HCT116 (cell line): ENCODE data around the gene CYTL1. TPM values are rescaled to one million over a fixed set of nuclear protein-coding genes. Genes with fewer than 3 reads are reported as not detected.

Experiments
- ATAC-seq: fragments of 200-7000 bp; cut with Tn5 transposase; 2 replicates; pipeline ENCODE4 v1.9.1; 2020; ENCODE audit warnings: mild to moderate bottlenecking, moderate library complexity
- BruUV-seq: library from RNA; stranded (reverse); fragments of 400-500 nt; replicated peaks from 2 replicates; lab custom pipeline; 2021; lab: Mats Ljungman, UMichigan
- CTCF ChIA-PET: fragments of 300-600 bp; sonication (Branson Sonifier 250); formaldehyde crosslinking; loops from one replicate; lab custom pipeline; 2021; ENCODE audit warnings: antibody characterized with exemption; lab: Charles Lee
- POLR2A ChIA-PET: fragments of 300-600, 350-600 bp; sonication (Branson Sonifier 250); formaldehyde crosslinking; loops from one replicate; lab custom pipeline; 2021; ENCODE audit warnings: antibody characterized with exemption; lab: Charles Lee
- RAD21 ChIA-PET, 2 experiments: fragments of 300-600 bp; sonication (Branson Sonifier 250); formaldehyde crosslinking; loops; one replicate each; lab custom pipeline; 2023; ENCODE audit warnings: low total read pairs in 2 of 2; ENCODE audit not compliant: uncharacterized antibody in 2 of 2, unreplicated experiment in 2 of 2, low non-redundant PET in 1 of 2; lab: Charles Lee
- DNase-seq: peaks from one replicate; pipeline ENCODE4 v3.0.0-alpha.2; 2010; ENCODE audit warnings: low read depth, low spot score
- H2AFZ ChIP-seq: fragments of 200-600 bp; shearing (Covaris generic), sonication (generic); 2 replicates; pipeline ENCODE4 v1.6.1; 2017; ENCODE audit warnings: low read depth, mixed run types, mixed read lengths, antibody characterized with exemption, low read length; ENCODE audit not compliant: poor library complexity, severe bottlenecking
- H3K27ac ChIP-seq: 2 replicates; pipeline ENCODE4 v1.5.1; 2012; ENCODE audit warnings: low read depth, low read length
- H3K27me3 ChIP-seq: fragments of 200-600 bp; sonication (generic); 2 replicates; pipeline ENCODE4 v1.6.1; 2016; ENCODE audit warnings: mixed run types, low read length, mixed read lengths; ENCODE audit not compliant: insufficient read depth
- H3K36me3 ChIP-seq, 2 experiments: fragments of 200-500 bp in 1 of 2; fragments of 200-600 bp in 1 of 2; sonication (Bioruptor generic) in 1 of 2; sonication (generic) in 1 of 2; 2 replicates each; pipeline versions ENCODE4 v1.5.1 to v1.6.1; 2014 to 2016; ENCODE audit warnings: low read length in 2 of 2, inconsistent platforms in 1 of 2, mixed read lengths in 1 of 2, mixed run types in 1 of 2; ENCODE audit not compliant: insufficient read depth in 2 of 2, control insufficient read depth in 1 of 2
- H3K4me1 ChIP-seq, 2 experiments: fragments of 200-600 bp in 1 of 2; sonication (generic) in 1 of 2; 2 replicates each; pipeline versions ENCODE4 v1.5.1 to v1.6.1; 2012 to 2017; ENCODE audit warnings: low read length in 2 of 2, inconsistent platforms in 1 of 2, mild to moderate bottlenecking in 1 of 2, mixed read lengths in 1 of 2, mixed run types in 1 of 2, moderate library complexity in 1 of 2; ENCODE audit not compliant: insufficient read depth in 2 of 2, control insufficient read depth in 1 of 2
- H3K4me2 ChIP-seq: fragments of 200-600 bp; sonication (generic); 2 replicates; pipeline ENCODE4 v1.6.1; 2017; ENCODE audit warnings: mixed run types, low read length, mixed read lengths
- H3K4me3 ChIP-seq, 2 experiments: fragments of 200-600 bp in 1 of 2; sonication (generic) in 1 of 2; replicated peaks in 1 of 2; 2 replicates each; pipeline ENCODE4 v1.5.1; 2011 to 2016; ENCODE audit warnings: low read length in 2 of 2, control low read depth in 1 of 2, low read depth in 1 of 2, mild to moderate bottlenecking in 1 of 2, mixed read lengths in 1 of 2, mixed run types in 1 of 2
- H3K79me2 ChIP-seq: fragments of 200-600 bp; sonication (generic); 2 replicates; pipeline ENCODE4 v1.6.1; 2017; ENCODE audit warnings: mild to moderate bottlenecking, mixed run types, low read length, moderate library complexity, mixed read lengths; ENCODE audit not compliant: insufficient read depth
- H3K9ac ChIP-seq: fragments of 200-600 bp; sonication (generic); 2 replicates; pipeline ENCODE4 v1.6.1; 2016; ENCODE audit warnings: low read length, mixed read lengths
- H3K9me2 ChIP-seq: fragments of 200-600 bp; sonication (generic), shearing (Covaris generic); 2 replicates; pipeline ENCODE4 v1.6.1; 2017; ENCODE audit warnings: mixed run types, mild to moderate bottlenecking, moderate library complexity; ENCODE audit not compliant: insufficient read depth
- H3K9me3 ChIP-seq, 2 experiments: fragments of 200-500 bp in 1 of 2; fragments of 200-600 bp in 1 of 2; sonication (Bioruptor generic) in 1 of 2; sonication (generic) in 1 of 2; 2 replicates each; pipeline ENCODE4 v1.6.1; 2014 to 2017; ENCODE audit warnings: low read length in 2 of 2, mixed read lengths in 2 of 2, inconsistent platforms in 1 of 2, low read depth in 1 of 2, mild to moderate bottlenecking in 1 of 2, mixed run types in 1 of 2, moderate library complexity in 1 of 2; ENCODE audit not compliant: control insufficient read depth in 1 of 2, insufficient read depth in 1 of 2
- H4K20me1 ChIP-seq: fragments of 200-600 bp; sonication (generic), shearing (Covaris generic); 2 replicates; pipeline ENCODE4 v1.6.1; 2017; ENCODE audit warnings: mixed run types, mild to moderate bottlenecking, moderate library complexity; ENCODE audit not compliant: insufficient read depth
- SP1 ChIP-seq: IDR thresholded peaks from 2 replicates; pipeline ENCODE4 v1.6.1; 2012; ENCODE audit warnings: low read depth
- SRF ChIP-seq: IDR thresholded peaks from 2 replicates; pipeline ENCODE4 v1.6.1; 2012; ENCODE audit warnings: low read depth
- ZNF274 ChIP-seq: fragments of 200-500 bp; sonication (Bioruptor generic); IDR thresholded peaks from 2 replicates; pipeline ENCODE4 v1.6.1; 2014; ENCODE audit warnings: mild to moderate bottlenecking, low read depth, low read length, inconsistent platforms
- intact Hi-C: fragments of 100-400 bp; cut with micrococcal nuclease; formaldehyde crosslinking; loops from 2 replicates; pipeline ENCODE4 v1.10.0; 2022
- total RNA-seq: library from RNA; stranded (reverse); gene quantifications from one replicate; pipeline ENCODE4 v1.2.1, GENCODE V29; 2021; ENCODE audit not compliant: unreplicated experiment
- TF ChIP-seq, protein P1 (sequence below): IDR thresholded peaks from 2 replicates; pipeline ENCODE4 v1.6.1; 2012

CYTL1 gene
- total RNA-seq, 1 experiment from 2014 or later: not detected

DNA sequence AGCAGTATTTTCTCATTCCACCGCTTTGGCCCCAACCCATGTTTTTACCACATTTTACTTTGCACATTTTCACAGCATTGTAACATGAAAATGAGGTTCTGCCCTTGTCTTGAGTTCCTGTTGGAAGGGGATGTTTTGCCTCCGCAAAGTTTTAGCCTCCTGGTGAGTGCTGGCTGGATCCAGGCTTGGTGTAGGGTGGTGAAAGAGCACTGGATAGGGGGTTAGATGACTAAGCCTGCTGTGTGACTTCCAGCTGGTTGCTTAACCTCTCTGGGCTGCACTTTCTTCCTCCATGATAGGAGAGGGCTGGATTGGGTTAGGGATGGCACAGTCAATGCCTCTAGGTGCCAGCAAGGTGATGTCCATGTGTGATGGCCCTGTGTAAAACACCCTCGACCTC lies 28.9 kb downstream of the CYTL1 start (continued):
- TF ChIP-seq, protein P1, sequence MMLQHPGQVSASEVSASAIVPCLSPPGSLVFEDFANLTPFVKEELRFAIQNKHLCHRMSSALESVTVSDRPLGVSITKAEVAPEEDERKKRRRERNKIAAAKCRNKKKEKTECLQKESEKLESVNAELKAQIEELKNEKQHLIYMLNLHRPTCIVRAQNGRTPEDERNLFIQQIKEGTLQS: no peak

DNA sequence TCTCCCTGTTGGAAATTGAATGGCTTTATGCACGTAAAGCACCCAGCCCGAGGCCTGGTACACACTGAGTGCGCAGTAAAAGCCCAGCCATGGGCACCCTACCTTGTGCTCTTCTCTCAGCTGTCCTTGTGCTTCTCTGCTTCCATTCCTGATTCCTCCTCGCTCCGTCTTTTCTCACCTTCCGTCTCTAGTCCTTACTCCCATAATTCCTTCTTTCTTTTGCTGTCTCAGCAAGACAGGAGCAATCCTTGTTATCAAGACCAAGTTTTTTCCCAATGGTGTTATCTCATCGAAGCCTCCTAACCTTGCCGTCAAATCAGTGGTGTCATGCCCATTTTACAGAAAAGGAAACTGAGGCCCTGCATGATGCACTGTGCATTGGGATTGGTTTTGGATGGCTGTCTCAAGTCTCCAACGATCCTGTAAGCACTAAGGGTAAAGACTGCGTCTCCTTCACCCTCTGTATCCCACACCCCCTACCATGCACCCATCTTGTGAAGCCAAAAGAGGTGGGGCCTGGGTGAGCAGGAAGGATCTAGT lies 30.1 kb downstream of the CYTL1 start:
- ATAC-seq: no peak
- Histone ChIP-seq H3K4me3 (no peak overlapping the region), H3K27ac (no peak overlapping the region), H3K36me3 (no peaks in the 10 kb centered on the region), H3K9me2 (no peaks in the 10 kb centered on the region), H3K4me2 (no peak overlapping the region), H3K9me3 (no peaks in the 10 kb centered on the region)
- POLR2A ChIA-PET: no interaction called here
- BruUV-seq: no TSS peak
- no peak for TF ChIP-seq SRF
- 0 out of 2 replicates have a peak, but pooled peaks have one; percentile 14 for TF ChIP-seq SP1
- TF ChIP-seq, all 23 proteins: peak for 1
- no peaks in the 10 kb centered on the region for H4K20me1 ChIP-seq
- peaks cover 9 to 19% of the 10 kb centered on the region in 2 experiments; a peak in 3 of 4 replicates for H3K4me1 ChIP-seq
- no peak overlapping the region for H3K9ac ChIP-seq
- H3K27me3 ChIP-seq: no peaks in the 10 kb centered on the region
- DNase-seq: no peak
- RAD21 ChIA-PET: no interaction called here
- H3K79me2 ChIP-seq: no peaks in the 10 kb centered on the region
- intact Hi-C loops: no loop called here
- CTCF ChIA-PET: no interaction called here
- H2AFZ ChIP-seq: no peak overlapping the region

DNA sequence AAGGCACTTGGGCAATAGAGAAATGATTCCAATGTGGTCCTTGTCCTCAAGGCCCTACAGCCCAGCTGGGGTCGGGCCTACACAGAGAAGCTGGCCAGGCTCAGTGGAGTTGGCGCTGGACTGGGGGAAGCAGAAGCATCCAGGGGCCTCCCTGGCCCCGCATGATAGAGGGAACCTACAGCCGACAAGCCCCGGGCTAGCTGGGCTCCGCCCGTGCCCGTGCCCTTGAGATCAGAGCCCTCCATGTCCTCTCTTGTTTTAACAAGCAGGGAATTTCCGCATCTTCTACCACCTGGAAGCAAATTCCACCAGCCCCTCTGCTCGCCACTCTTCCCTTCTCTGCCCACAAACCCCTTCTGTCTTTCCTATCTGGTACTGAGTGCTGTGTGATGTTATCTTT lies 31.6 kb downstream of the CYTL1 start:
- no peak for ATAC-seq

More for the DNA sequence above, 31.6 kb downstream of the CYTL1 start:
- Histone ChIP-seq H3K27me3 (no peaks in the 10 kb centered on the region), H3K9me3 (no peaks in the 10 kb centered on the region), H3K27ac (no peak overlapping the region)
- CTCF ChIA-PET: no interaction called here
- no TSS peak for BruUV-seq
- no peak for TF ChIP-seq ZNF274
- TF ChIP-seq, all 23 proteins: peak for 0
- H4K20me1 ChIP-seq: no peaks in the 10 kb centered on the region
- H3K36me3 ChIP-seq: no peaks in the 10 kb centered on the region
- POLR2A ChIA-PET: no interaction called here
- H3K79me2 ChIP-seq: no peaks in the 10 kb centered on the region
- no peak overlapping the region for H2AFZ ChIP-seq
- RAD21 ChIA-PET: no interaction called here
- DNase-seq: no peak
- no peak overlapping the region for H3K9ac ChIP-seq
- H3K9me2 ChIP-seq: no peaks in the 10 kb centered on the region
- no peak overlapping the region for H3K4me3 ChIP-seq
- peaks cover 9 to 26% of the 10 kb centered on the region in 2 experiments; a peak in 3 of 4 replicates for H3K4me1 ChIP-seq
- H3K4me2 ChIP-seq: no peak overlapping the region
- intact Hi-C loops: no loop called here
